Activated CD8-positive, alpha-beta memory T cell treated with anti-CD3 and anti-CD28 coated beads for 36 hours (primary cell): ENCODE results near the gene CFAP61. TPM values are rescaled to one million over a fixed set of nuclear protein-coding genes. Genes with fewer than 3 reads are reported as not detected.

Experiments used
- CTCF ChIA-PET: fragments of 350-600 bp; sonication (Branson Sonifier 250); formaldehyde crosslinking; loops from one replicate; lab custom pipeline; 2021; ENCODE audit warnings: antibody characterized with exemption; lab: Charles Lee
- POLR2A ChIA-PET: fragments of 350-600 bp; sonication (Branson Sonifier 250); formaldehyde crosslinking; loops from one replicate; lab custom pipeline; 2021; ENCODE audit warnings: antibody characterized with exemption; lab: Charles Lee
- total RNA-seq, 2 experiments: library from RNA; stranded (reverse); gene quantifications; one replicate each; pipeline ENCODE4 v1.2.3, GENCODE V29; 2021

Gene CFAP61
- total RNA-seq, 2 experiments from 2014 or later = 0.36 TPM; not detected in 1

GRCh38 chr20:20023395-20023794, 28.9 kb upstream of the CFAP61 start:
- POLR2A ChIA-PET = no interaction called here
- CTCF ChIA-PET = no interaction called here

GRCh38 chr20:20024942-20025341, 27.4 kb upstream of the CFAP61 start:
- CTCF ChIA-PET = no interaction called here
- POLR2A ChIA-PET = no interaction called here

- ChIA-PET POLR2A (no interaction called here), CTCF (no interaction called here)
Measured at GRCh38 chr20:20027284-20027683, 25.0 kb upstream of the CFAP61 start.

GRCh38 chr20:20031790-20032189, 20.5 kb upstream of the CFAP61 start:
- ChIA-PET POLR2A (interaction anchor here (0.6 kb wide), 1 partner anchor 476 kb away, joined by 3 read pairs; no protein-coding TSS in a partner anchor), CTCF (no interaction called here)

- POLR2A ChIA-PET = no interaction called here
- CTCF ChIA-PET = interaction anchor here (0.7 to 1.3 kb wide), 2 partner anchors 560 to 1056 kb away, joined by 3 to 6 read pairs; no protein-coding TSS in a partner anchor
Measured at GRCh38 chr20:20034486-20034885, 17.8 kb upstream of the CFAP61 start.

GRCh38 chr20:20036756-20037155, 15.6 kb upstream of the CFAP61 start:
- ChIA-PET POLR2A (no interaction called here), CTCF (no interaction called here)

- ChIA-PET CTCF (interaction anchor here (0.7 kb wide), 2 partner anchors 10 to 555 kb away, joined by 3 to 4 read pairs; no protein-coding TSS in a partner anchor), POLR2A (no interaction called here)
Measured at GRCh38 chr20:20037960-20038359, 14.4 kb upstream of the CFAP61 start.

- CTCF ChIA-PET = interaction anchor here (0.7 kb wide), 1 partner anchor 555 kb away, joined by 4 read pairs; no protein-coding TSS in a partner anchor
- POLR2A ChIA-PET = no interaction called here
Measured at GRCh38 chr20:20038586-20038985, 13.7 kb upstream of the CFAP61 start.

- ChIA-PET CTCF (no interaction called here), POLR2A (interaction anchor here (0.7 kb wide), 1 partner anchor 11 kb away, joined by 6 read pairs; no protein-coding TSS in a partner anchor)
Measured at GRCh38 chr20:20039752-20040387, 12.5 kb upstream of the CFAP61 start.

- POLR2A ChIA-PET = no interaction called here
Measured at GRCh38 chr20:20051767-20052073, 612 bp upstream of the CFAP61 start.

GRCh38 chr20:20060234-20060998, 8.1 kb downstream of the CFAP61 start:
- ChIA-PET CTCF (no interaction called here), POLR2A (no interaction called here)

More at GRCh38 chr20:20051767-20052073, 612 bp upstream of the CFAP61 start:
- CTCF ChIA-PET = interaction anchor here (0.7 kb wide), 1 partner anchor 661 kb away, joined by 3 read pairs; no protein-coding TSS in a partner anchor

GRCh38 chr20:20063941-20064702, 11.8 kb downstream of the CFAP61 start:
- CTCF ChIA-PET = no interaction called here
- POLR2A ChIA-PET = no interaction called here

GRCh38 chr20:20065361-20065760, 13.0 kb downstream of the CFAP61 start:
- POLR2A ChIA-PET = no interaction called here
- CTCF ChIA-PET = interaction anchor here (0.6 kb wide), 1 partner anchor 1170 kb away, joined by 3 read pairs; no protein-coding TSS in a partner anchor

- ChIA-PET POLR2A (no interaction called here), CTCF (no interaction called here)
Measured at GRCh38 chr20:20070871-20071726, 18.8 kb downstream of the CFAP61 start.

- CTCF ChIA-PET = no interaction called here
- POLR2A ChIA-PET = no interaction called here
Measured at GRCh38 chr20:20073801-20074371, 21.6 kb downstream of the CFAP61 start.

GRCh38 chr20:20075032-20075431, 22.7 kb downstream of the CFAP61 start:
- ChIA-PET POLR2A (no interaction called here), CTCF (no interaction called here)

GRCh38 chr20:20076297-20077065, 24.1 kb downstream of the CFAP61 start:
- ChIA-PET POLR2A (no interaction called here), CTCF (no interaction called here)

GRCh38 chr20:20078041-20078440, 25.7 kb downstream of the CFAP61 start:
- CTCF ChIA-PET = no interaction called here
- POLR2A ChIA-PET = no interaction called here
